ENCODE measurements around the gene BMERB1.
"Not testable (repeated sequence)": the region's sequence is repeated elsewhere in the genome, so short reads cannot be mapped to it uniquely, and the experiment has no call there.

GRCh38 chr16:15407756-15408155, 26.6 kb upstream of the BMERB1 start:
- not testable (repeated sequence) for TF ChIP-seq CTCF, POLR2A (IDR thresholded peaks at IDR 0.05)
